ENCODE data around the gene TRIM65. TPM values are rescaled to one million over a fixed set of nuclear protein-coding genes. Genes with fewer than 3 reads are reported as not detected.

Gene TRIM65
- total RNA-seq, 2 experiments from 2014 or later: 27.5 to 28.2 TPM

DNA sequence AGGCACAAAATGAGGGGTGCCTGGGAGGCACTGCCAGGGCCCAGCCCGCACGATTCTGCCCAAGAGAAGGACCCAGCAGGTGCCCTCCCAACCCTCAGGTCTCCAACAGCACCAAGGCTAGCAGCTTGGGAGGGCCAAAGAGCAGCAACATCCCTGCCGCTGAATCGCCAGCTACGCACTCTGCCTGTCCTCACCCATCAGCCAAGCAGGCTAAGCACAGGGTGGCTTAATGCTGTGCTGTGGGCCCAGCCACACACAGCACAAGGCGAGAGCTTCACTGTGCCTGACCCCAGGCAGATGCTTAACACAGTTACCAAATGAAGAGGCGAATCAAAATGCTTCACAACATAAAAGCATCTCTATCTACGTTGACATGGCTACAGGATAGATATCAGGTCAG lies 18.5 kb upstream of the TRIM65 start:
- CTCF ChIA-PET: interaction anchor here (0.9 to 1.2 kb wide), 3 partner anchors 10 to 99 kb away, joined by 3 to 4 read pairs (median 4); no protein-coding TSS in a partner anchor

DNA sequence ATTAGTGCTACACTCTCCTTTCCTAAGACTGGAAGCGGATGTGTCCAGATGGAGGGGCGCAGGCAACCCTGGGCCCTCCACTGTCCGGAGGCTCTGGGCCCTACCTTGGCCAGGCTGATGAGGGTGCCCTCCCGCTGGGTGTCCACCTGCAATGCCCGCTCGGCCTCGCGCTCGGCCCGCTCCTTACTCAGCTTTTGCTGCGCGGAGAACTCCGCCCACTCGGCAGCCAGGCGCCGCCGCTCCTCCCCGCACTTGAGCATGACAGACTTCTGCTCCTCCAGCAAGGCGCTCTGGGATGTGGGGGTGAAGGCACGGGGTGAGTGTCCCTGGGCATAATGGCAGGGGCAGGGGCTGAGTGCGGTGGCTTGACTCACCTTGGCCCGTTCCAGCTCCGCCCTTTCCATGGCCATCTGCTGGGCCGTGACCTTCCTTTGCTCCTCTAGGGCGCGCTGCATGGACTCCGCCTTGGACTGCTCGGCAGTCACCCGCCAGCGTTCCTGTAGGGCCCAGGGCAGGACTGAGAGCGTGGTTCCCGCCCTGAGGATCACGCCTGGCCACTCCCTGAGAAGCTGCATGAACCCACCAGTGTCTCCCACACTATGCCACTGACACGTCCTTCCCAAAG lies 18.0 kb upstream of the TRIM65 start:
- H3K27ac Mint-ChIP-seq: no peak overlapping the region
- CTCF ChIA-PET: interaction anchor here (0.9 to 1.2 kb wide), 2 partner anchors 9 to 13 kb away, joined by 3 to 4 read pairs; no protein-coding TSS in a partner anchor
- no peaks in the 10 kb centered on the region for H3K9me3 Mint-ChIP-seq

More for the DNA sequence above, 18.5 kb upstream of the TRIM65 start:
- no peak for DNase-seq
- no peak overlapping the region for H3K4me3 Mint-ChIP-seq
- H3K27me3 Mint-ChIP-seq: no peaks in the 10 kb centered on the region
- POLR2A ChIA-PET: no interaction called here
- H3K4me1 Mint-ChIP-seq (ENCODE audit: low read depth): no peaks in the 10 kb centered on the region
- H3K27ac Mint-ChIP-seq: no peak overlapping the region
- no peaks in the 10 kb centered on the region for H3K9me3 Mint-ChIP-seq
- H3K36me3 Mint-ChIP-seq: peaks cover 8% of the 10 kb centered on the region
- intact Hi-C loops (cut with micrococcal nuclease): no loop called here

DNA sequence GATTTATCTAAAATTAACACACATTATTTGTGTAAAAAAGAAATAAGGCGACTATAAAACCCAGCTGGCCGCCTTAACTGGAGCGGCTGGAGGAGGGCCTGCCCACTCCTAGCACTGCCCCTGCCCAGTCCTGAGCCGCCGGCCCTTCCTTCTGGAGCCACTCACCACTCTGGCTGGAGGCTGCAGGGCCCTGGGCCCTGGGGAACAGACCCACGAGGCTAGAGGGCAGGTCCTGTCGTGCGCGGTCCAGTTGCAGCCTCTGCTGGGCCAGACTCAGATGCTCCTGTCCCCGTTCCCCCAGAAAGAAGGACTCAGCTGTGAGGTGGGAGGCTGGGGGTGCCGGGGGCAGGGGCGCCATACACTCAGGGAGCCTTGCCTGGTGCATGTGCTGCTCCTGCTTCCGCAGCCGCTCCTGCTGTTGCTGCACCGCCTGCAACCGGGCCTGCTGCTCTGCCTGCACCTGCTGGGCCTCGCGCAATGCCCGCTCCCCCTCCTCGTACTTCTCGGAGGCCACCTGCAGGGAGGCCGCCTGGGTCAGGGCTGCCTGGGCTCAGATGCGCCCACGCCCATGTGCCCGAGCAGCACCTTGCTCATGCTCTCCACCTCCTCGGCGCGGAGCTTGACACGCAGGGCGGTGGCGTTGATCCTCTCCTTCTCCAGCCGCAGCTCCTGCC lies 16.9 kb upstream of the TRIM65 start:
- H3K36me3 Mint-ChIP-seq: peaks cover 5% of the 10 kb centered on the region
- CTCF ChIA-PET: interaction anchor here (0.6 kb wide), 1 partner anchor 209 kb away, joined by 3 read pairs; no protein-coding TSS in a partner anchor
- no peaks in the 10 kb centered on the region for H3K9me3 Mint-ChIP-seq
- H3K27ac Mint-ChIP-seq: no peak overlapping the region
- POLR2A ChIA-PET: no interaction called here
- H3K27me3 Mint-ChIP-seq: no peaks in the 10 kb centered on the region
- no peak for DNase-seq
- intact Hi-C loops (cut with micrococcal nuclease): no loop called here
- no peaks in the 10 kb centered on the region for H3K4me1 Mint-ChIP-seq (ENCODE audit: low read depth)
- H3K4me3 Mint-ChIP-seq: no peak overlapping the region

More for the DNA sequence above, 18.0 kb upstream of the TRIM65 start:
- Mint-ChIP-seq H3K27me3 (no peaks in the 10 kb centered on the region), H3K4me1 (ENCODE audit: low read depth) (no peaks in the 10 kb centered on the region), H3K4me3 (no peak overlapping the region), H3K36me3 (peaks cover 8% of the 10 kb centered on the region)
- POLR2A ChIA-PET: no interaction called here
- DNase-seq: no peak
- intact Hi-C loops (cut with micrococcal nuclease): no loop called here

DNA sequence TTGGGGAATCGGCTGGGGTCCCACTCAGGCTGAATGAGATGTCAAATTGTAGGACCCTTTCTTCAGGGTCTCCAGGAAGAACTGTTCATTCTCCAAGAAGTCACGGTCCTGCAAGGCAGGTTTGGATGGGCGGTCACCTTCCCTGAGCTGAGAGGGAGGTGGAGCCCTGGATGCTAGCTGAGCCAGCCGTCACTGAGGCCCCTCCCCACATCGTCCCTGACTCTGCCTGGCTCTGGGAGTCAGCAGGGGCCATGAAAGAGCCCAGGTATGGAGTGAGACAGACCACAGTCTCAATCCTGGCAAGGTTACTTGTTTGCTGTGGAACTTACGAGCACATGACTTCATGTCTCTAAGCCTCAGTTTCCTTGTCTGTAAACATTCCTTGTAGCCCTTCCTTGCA lies 13.9 kb upstream of the TRIM65 start:
- Mint-ChIP-seq H3K4me1 (ENCODE audit: low read depth) (peaks cover 4% of the 10 kb centered on the region), H3K36me3 (peaks cover 5% of the 10 kb centered on the region), H3K27me3 (no peaks in the 10 kb centered on the region), H3K4me3 (no peak overlapping the region), H3K27ac (no peak overlapping the region), H3K9me3 (no peaks in the 10 kb centered on the region)
- DNase-seq: no peak
- intact Hi-C loops (cut with micrococcal nuclease): no loop called here
- POLR2A ChIA-PET: no interaction called here
- CTCF ChIA-PET: interaction anchor here (0.9 to 3.0 kb wide), 4 partner anchors 94 to 369 kb away, joined by 3 to 11 read pairs (median 9); no protein-coding TSS in a partner anchor

DNA sequence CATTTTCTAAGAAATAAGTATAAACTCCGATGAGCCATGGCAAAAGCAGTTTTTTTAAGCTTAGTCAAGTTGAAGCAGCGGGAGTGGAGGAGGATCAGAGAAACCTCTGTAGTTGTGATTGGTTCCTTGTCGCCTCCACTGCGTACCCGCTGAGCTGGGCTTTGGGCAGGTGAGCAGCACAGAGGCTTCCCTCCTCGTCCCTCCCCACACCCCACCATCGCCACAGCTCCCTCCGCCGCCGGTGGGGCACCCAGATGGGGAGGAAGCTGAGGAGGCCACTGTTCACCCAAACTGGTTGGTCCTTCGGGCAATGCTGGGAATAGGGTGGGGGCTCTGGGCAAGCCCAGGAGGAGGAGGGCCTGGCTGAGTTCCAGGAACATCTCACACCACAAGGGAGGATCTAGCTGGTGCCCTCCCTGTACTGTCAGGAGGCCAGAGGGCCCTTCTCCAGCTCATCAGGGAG lies 13.1 kb upstream of the TRIM65 start:
- intact Hi-C loops (cut with micrococcal nuclease): loop anchor here (10.0 kb wide), 1 partner anchor 365 kb away; no protein-coding TSS in a partner anchor

DNA sequence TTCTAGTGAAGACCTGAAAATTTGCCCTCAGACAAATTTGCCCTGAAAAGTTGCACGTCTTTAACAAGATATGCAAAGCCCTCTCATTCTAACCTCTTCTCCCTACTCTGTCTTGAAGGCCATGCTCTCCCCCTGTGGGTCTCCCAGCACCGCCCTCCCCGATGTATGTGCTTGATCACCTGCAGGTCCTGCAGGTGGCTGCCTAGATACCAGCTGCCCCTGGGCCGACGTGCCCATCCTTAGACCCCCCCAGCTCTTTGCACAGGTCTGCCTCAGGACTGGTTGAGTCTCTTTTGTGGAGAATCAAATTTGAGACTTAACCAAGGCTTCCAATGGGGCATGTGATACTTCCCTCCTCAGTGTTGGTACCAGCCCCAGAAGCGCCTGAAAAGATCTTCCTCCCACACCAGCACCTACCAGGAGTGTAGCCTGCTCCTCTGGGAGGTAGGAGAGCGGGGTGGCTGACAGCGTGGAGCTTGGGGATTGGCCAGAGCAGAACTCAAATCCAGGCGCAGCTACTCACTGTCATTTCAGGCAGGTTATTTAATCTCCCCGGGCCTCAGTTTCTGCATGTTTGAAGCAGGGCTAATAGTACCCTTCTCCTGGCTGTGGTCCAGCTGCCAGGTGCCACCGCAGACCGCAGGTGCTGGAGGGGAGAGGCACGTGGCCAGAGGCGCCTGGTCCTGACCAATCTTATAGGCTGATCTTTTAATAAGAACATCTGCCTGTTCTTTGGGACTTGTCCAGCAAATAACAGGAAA lies 12.5 kb upstream of the TRIM65 start:
- Mint-ChIP-seq H3K27me3 (no peaks in the 10 kb centered on the region), H3K9me3 (no peaks in the 10 kb centered on the region), H3K36me3 (peaks cover 3% of the 10 kb centered on the region), H3K4me3 (no peak overlapping the region), H3K27ac (no peak overlapping the region), H3K4me1 (ENCODE audit: low read depth) (peaks cover 7% of the 10 kb centered on the region)
- DNase-seq: no peak
- intact Hi-C loops (cut with micrococcal nuclease): loop anchor here (10.0 kb wide), 1 partner anchor 366 kb away; no protein-coding TSS in a partner anchor
- POLR2A ChIA-PET: interaction anchor here (0.6 kb wide), 1 partner anchor 188 kb away, joined by 3 read pairs; no protein-coding TSS in a partner anchor
- CTCF ChIA-PET: interaction anchor here (1.3 to 3.0 kb wide), 5 partner anchors 48 to 370 kb away, joined by 4 to 11 read pairs (median 7); partner anchors contain the start of gene CDK3

More for the DNA sequence above, 13.1 kb upstream of the TRIM65 start:
- Mint-ChIP-seq H3K27ac (no peak overlapping the region), H3K27me3 (no peaks in the 10 kb centered on the region), H3K4me3 (no peak overlapping the region), H3K9me3 (no peaks in the 10 kb centered on the region), H3K4me1 (ENCODE audit: low read depth) (peaks cover 7% of the 10 kb centered on the region), H3K36me3 (peaks cover 5% of the 10 kb centered on the region)
- ChIA-PET CTCF (interaction anchor here (1.3 to 3.0 kb wide), 4 partner anchors 91 to 370 kb away, joined by 6 to 11 read pairs (median 9); partner anchors contain the start of gene CDK3), POLR2A (interaction anchor here (0.6 kb wide), 1 partner anchor 188 kb away, joined by 3 read pairs; no protein-coding TSS in a partner anchor)
- no peak for DNase-seq

DNA sequence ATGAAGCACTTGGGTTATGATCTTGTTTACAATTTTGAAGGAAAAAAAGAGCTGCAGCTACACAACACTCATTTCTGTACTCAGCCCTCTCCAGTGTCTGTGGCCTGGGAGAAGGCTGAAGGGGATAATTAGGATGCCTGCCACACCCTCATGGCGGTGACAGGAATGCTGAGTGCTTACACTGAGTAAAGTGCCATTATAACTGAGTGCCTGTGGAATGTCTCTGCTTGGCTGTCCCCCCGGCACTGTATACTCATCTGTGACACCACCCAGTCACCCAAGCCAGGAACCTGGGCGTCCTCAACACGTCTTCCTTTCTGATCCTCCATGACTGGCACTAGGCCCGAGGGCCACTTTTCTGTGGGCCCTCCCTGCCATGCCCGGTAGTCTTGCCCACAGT lies 11.4 kb upstream of the TRIM65 start:
- ChIA-PET POLR2A (interaction anchor here (1.1 kb wide), 1 partner anchor 50 kb away, joined by 3 read pairs; no protein-coding TSS in a partner anchor), CTCF (interaction anchor here (1.4 to 4.6 kb wide), 4 partner anchors 47 to 371 kb away, joined by 4 to 24 read pairs (median 9); no protein-coding TSS in a partner anchor)
- intact Hi-C loops (cut with micrococcal nuclease): loop anchor here (10.0 kb wide), 1 partner anchor 367 kb away; no protein-coding TSS in a partner anchor
- DNase-seq: no peak
- Mint-ChIP-seq H3K27me3 (no peaks in the 10 kb centered on the region), H3K36me3 (peaks cover 2% of the 10 kb centered on the region), H3K27ac (no peak overlapping the region), H3K4me1 (ENCODE audit: low read depth) (peaks cover 14% of the 10 kb centered on the region), H3K4me3 (no peak overlapping the region), H3K9me3 (no peaks in the 10 kb centered on the region)

DNA sequence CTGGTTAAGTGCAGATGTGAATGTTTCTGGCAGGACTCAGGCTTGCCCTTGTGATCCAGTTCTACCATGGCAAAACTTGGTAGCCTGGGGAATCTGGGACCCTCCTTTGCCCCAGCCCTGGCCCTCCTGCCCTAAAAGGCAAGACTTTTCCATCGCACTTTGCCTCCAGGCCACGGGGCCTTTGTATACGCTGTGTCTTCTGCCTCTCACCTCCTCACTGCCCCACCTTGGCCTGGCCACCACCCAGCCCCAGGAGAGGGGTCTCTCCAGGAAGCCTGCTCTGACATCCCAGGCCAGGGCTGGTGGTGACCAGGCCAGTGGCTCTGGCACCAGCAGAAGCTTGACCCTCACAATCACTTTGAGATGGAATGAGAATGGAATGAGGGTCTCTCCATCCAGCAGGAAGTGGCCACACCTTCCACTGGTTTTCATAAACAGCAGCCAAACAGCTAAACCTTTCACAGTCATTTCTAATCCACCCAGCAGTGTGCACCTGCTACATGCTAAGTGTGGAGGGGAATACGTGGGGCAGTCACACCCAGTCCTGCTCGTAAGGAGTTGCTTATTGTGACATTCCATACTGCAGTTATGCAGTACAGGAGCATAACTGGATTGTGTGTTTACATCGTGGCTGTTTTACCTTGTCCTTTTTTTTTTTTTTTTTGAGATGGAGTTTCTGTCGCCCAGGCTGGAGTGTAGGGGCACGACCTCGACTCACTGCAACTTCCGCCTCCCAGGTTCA lies 9.6 kb upstream of the TRIM65 start:
- CTCF ChIA-PET: interaction anchor here (0.6 to 4.6 kb wide), 23 partner anchors 8 to 324 kb away, joined by 3 to 24 read pairs (median 4); partner anchors contain the start of genes ACOX1, CDK3, FBF1 and TEN1

DNA sequence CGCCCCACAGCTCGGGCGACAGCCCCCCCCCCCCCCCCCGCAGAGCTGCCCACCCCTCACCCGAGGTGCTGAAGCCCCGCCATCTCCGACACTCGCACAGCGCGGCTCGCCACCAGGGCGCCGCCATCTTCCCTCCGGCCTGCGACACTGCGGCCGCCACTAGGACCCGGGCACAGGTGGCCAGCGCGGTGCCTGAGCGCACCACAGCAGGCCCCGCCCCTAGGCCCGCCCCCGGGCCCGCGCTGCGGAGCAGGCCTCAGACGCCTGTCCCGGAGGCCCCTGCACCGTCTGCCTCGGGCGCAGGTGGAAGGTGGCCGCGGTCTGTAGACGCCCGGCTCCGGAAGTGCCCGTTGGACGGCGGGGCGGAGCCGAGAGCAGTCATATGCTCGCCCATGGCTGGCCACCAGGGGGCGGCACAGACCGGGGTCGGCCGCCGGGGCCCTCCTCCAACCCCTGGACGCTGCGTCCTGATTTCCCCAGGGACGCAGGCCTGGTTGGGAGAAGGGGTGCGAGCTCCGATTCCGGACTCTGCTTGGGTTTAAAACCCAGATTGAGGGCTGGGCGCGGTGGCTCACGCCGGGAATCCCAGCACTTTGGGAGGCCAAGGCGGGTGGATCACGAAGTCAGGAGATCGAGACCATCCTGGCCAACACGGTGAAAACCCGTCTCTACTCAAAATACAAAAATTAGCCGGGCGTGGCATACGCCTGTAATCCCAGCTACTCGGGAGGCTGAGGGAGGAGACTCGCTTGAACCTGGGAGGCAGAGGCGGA lies 8.2 kb upstream of the TRIM65 start, which contains the start of gene MRPL38:
TSS of gene MRPL38 (minus strand) at position 136 of the 773 bp plus-strand sequence. CDS start at position 127, 9 bp downstream.
- Mint-ChIP-seq H3K27me3 (no peaks in the 10 kb centered on the region), H3K9me3 (no peaks in the 10 kb centered on the region), H3K36me3 (peaks cover 7% of the 10 kb centered on the region), H3K4me3 (peak within 1 kb of the TSS; percentile 99), H3K4me1 (ENCODE audit: low read depth) (peaks cover 17% of the 10 kb centered on the region), H3K27ac (peak within 1 kb of the TSS; percentile 90)
- intact Hi-C loops (cut with micrococcal nuclease): loop anchor here (1.0 to 10.0 kb wide), 5 partner anchors 36 to 370 kb away; partner anchors contain the start of genes ACOX1, CDK3, FBF1 and TEN1
- ChIA-PET CTCF (interaction anchor here (0.6 to 4.6 kb wide), 28 partner anchors 10 to 478 kb away, joined by 3 to 24 read pairs (median 4); partner anchors contain the start of genes ACOX1, CDK3, FBF1 and TEN1), POLR2A (interaction anchor here (0.7 to 2.6 kb wide), 3 partner anchors 8 to 96 kb away, joined by 3 to 10 read pairs (median 3); partner anchors contain the start of genes CDK3 and TRIM65)
- peak; percentile 97 for DNase-seq

More for the DNA sequence above, 9.6 kb upstream of the TRIM65 start:
- Mint-ChIP-seq H3K27ac (peak overlapping the region; percentile 38), H3K9me3 (no peaks in the 10 kb centered on the region), H3K27me3 (no peaks in the 10 kb centered on the region), H3K36me3 (peaks cover 6% of the 10 kb centered on the region), H3K4me1 (ENCODE audit: low read depth) (peaks cover 17% of the 10 kb centered on the region), H3K4me3 (peak overlapping the region; percentile 29)
- no peak for DNase-seq
- intact Hi-C loops (cut with micrococcal nuclease): loop anchor here (10.0 kb wide), 1 partner anchor 368 kb away; no protein-coding TSS in a partner anchor
- POLR2A ChIA-PET: interaction anchor here (0.6 to 2.6 kb wide), 3 partner anchors 10 to 641 kb away, joined by 4 to 10 read pairs (median 4); partner anchors contain the start of gene TRIM65

DNA sequence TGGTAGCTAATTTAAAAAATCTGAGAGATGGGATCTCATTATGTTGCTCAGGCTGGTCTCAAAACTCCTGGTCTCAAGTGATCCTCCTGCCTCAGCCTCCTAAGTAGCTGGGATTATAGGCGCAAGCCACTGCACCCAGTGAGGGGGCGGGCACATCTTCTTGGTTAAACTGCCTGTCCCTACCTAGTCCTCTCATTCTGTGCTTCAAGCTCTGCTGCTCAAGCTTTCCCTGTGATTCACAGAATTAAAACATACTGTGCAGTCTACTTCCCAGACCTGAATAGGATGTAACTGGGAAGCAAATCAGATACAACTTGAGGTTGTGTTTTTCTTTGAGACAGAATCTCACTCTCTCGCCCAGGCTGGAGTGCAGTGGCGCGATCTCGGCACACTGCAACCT lies 5.7 kb upstream of the TRIM65 start:
- ChIA-PET CTCF (interaction anchor here (0.6 to 2.2 kb wide), 3 partner anchors 12 to 82 kb away, joined by 3 to 7 read pairs (median 3); no protein-coding TSS in a partner anchor), POLR2A (no interaction called here)
- intact Hi-C loops (cut with micrococcal nuclease): loop anchor here (10.0 kb wide), 1 partner anchor 372 kb away; no protein-coding TSS in a partner anchor
- Mint-ChIP-seq H3K27me3 (no peaks in the 10 kb centered on the region), H3K9me3 (no peaks in the 10 kb centered on the region), H3K27ac (no peak overlapping the region), H3K36me3 (peaks cover 14% of the 10 kb centered on the region), H3K4me1 (ENCODE audit: low read depth) (peaks cover 20% of the 10 kb centered on the region), H3K4me3 (no peak overlapping the region)
- no peak for DNase-seq

All from activated CD4-positive, alpha-beta memory T cell treated with anti-CD3 and anti-CD28 coated beads for 36 hours (primary cell).